ENCODE results near the gene ERCC5.

GRCh38 chr13:102838982-102839381 lies 6.8 kb upstream of the ERCC5 start:
- TF ChIP-seq CTCF (IDR thresholded peaks at IDR 0.05), result no peak
- TF ChIP-seq ZFX (IDR thresholded peaks at IDR 0.05; ENCODE audit: borderline replicate concordance), result no peak

Data from 22Rv1 (cell line).